Cardiac muscle cell (in vitro differentiated cells and primary cell): ENCODE measurements around the gene EEA1. TPM values are rescaled to one million over a fixed set of nuclear protein-coding genes. Genes with fewer than 3 reads are reported as not detected.

Source experiments
- DNase-seq, 2 donors: peaks; one replicate each; pipeline versions ENCODE4 v3.0.0 to v3.0.0-alpha.2; 2010 to 2017; ENCODE audit warnings: low read depth in 1 of 2, low spot score in 1 of 2
- H3K27ac ChIP-seq: fragments of 200-600 bp; sonication (generic); 2 replicates; pipeline ENCODE4 v1.5.1; 2016
- H3K27me3 ChIP-seq: fragments of 200-600 bp; sonication (generic); 2 replicates; pipeline ENCODE4 v1.6.0; 2016; ENCODE audit warnings: control low read depth
- H3K36me3 ChIP-seq: fragments of 200-600 bp; sonication (generic); 2 replicates; pipeline ENCODE4 v1.5.1; 2016; ENCODE audit warnings: control low read depth
- H3K4me1 ChIP-seq: fragments of 200-600 bp; sonication (generic); 2 replicates; pipeline ENCODE4 v1.8.1; 2017; ENCODE audit warnings: low read depth, mild to moderate bottlenecking, mixed run types
- H3K4me3 ChIP-seq: fragments of 200-600 bp; sonication (generic); 2 replicates; pipeline ENCODE4 v1.5.1; 2016; ENCODE audit warnings: mild to moderate bottlenecking
- H3K9me3 ChIP-seq: fragments of 200-600 bp; sonication (generic); 2 replicates; pipeline ENCODE4 v1.5.1; 2017; ENCODE audit warnings: low read depth, mild to moderate bottlenecking, control low read depth
- polyA plus RNA-seq: library from polyadenylated mRNA; unstranded; fragments of >200 nt; fragmentation: Nextera tagmentation; extraction: Ambion mirVana; gene quantifications from 2 replicates; pipeline ENCODE4 v1.2.1, GENCODE V29; 2016
- total RNA-seq: library from RNA; depleted of rRNA; stranded (reverse); fragments of >200 nt; gene quantifications from 2 replicates; pipeline ENCODE4 v1.2.3, GENCODE V29; 2016
- TF ChIP-seq, protein P1 (sequence below): IDR thresholded peaks from 2 replicates; pipeline ENCODE4 v1.5.1; 2012; ENCODE audit warnings: low read depth, mild to moderate bottlenecking, low read length

The EEA1 gene
- total and polyA plus RNA-seq, 2 experiments from 2014 or later = 9.8 to 32.9 TPM

DNA sequence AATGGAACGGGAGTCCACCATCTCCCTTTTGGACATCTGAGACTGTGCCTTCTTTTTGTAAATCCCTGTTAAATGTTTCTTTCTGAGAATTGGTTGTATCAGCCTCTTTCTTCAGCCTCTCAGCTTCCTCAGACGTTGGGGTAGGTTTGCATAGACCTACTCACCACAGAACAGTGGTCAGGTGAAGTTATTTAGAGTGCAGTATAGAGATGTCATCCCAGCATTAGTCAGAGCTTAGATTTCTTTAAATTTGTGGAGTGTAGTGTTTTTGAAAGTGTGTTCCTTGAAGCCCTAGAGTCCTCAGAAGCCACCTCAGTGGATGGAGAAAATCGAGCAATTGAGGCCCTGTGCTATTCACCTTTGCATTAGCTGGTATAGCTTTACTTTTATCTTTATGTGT lies 8.9 kb upstream of the EEA1 start:
- no peaks in the 10 kb centered on the region for H3K27me3 ChIP-seq
- no peaks in the 10 kb centered on the region for H3K9me3 ChIP-seq
- H3K27ac ChIP-seq = no peak overlapping the region
- H3K4me1 ChIP-seq = no peaks in the 10 kb centered on the region
- TF ChIP-seq, protein P1, sequence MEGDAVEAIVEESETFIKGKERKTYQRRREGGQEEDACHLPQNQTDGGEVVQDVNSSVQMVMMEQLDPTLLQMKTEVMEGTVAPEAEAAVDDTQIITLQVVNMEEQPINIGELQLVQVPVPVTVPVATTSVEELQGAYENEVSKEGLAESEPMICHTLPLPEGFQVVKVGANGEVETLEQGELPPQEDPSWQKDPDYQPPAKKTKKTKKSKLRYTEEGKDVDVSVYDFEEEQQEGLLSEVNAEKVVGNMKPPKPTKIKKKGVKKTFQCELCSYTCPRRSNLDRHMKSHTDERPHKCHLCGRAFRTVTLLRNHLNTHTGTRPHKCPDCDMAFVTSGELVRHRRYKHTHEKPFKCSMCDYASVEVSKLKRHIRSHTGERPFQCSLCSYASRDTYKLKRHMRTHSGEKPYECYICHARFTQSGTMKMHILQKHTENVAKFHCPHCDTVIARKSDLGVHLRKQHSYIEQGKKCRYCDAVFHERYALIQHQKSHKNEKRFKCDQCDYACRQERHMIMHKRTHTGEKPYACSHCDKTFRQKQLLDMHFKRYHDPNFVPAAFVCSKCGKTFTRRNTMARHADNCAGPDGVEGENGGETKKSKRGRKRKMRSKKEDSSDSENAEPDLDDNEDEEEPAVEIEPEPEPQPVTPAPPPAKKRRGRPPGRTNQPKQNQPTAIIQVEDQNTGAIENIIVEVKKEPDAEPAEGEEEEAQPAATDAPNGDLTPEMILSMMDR = no peak
- H3K36me3 ChIP-seq = no peaks in the 10 kb centered on the region
- H3K4me3 ChIP-seq = no peak overlapping the region
- DNase-seq = no peak

DNA sequence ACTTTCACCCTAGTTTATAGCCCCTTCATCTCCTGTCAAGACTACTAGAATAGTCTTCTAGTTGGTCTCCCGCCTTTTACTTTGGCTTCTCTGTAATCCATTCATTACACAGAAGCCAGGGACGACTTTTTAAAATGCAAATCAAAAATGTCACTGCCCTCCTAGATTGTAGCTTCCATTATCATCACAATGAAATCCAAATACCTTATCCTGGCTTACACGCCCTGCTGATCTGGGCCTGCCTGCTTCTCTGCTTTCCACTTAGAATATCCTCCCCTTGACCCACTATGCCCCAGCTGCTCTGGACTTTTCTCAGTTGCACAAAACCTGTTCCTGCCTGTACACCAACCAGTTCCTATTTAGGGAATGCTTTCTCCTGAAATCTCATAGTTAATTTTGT lies 4.5 kb upstream of the EEA1 start:
- Histone ChIP-seq H3K36me3 (no peaks in the 10 kb centered on the region), H3K27me3 (no peaks in the 10 kb centered on the region), H3K9me3 (no peaks in the 10 kb centered on the region), H3K4me1 (no peaks in the 10 kb centered on the region), H3K27ac (no peak overlapping the region), H3K4me3 (no peak overlapping the region)
- TF ChIP-seq, protein P1 = no peak
- no peak for DNase-seq

DNA sequence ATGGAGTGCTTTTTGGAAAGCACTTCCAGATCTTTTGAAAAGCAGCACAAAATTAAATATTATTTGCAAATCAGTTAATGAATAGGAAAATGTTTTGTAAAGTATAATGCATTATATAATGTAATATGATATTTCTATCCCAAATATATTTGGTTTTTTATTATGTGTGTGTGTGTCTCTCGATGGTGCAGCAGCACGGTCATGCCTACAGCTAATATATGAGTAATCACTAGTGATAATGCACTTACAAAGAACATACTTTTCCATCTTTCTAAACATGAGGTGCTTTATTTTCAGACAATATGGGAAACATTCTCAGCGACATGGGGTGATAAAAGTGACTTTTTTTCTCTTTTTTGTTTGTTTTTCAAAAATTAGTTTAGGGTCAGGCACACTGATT lies 1.3 kb upstream of the EEA1 start:
- H3K4me3 ChIP-seq = no peak overlapping the region
- peaks cover 16% of the 10 kb centered on the region for H3K4me1 ChIP-seq
- DNase-seq = no peak
- no peaks in the 10 kb centered on the region for H3K27me3 ChIP-seq
- no peaks in the 10 kb centered on the region for H3K9me3 ChIP-seq
- H3K36me3 ChIP-seq = no peaks in the 10 kb centered on the region
- TF ChIP-seq, protein P1 = no peak
- H3K27ac ChIP-seq = no peak overlapping the region

DNA sequence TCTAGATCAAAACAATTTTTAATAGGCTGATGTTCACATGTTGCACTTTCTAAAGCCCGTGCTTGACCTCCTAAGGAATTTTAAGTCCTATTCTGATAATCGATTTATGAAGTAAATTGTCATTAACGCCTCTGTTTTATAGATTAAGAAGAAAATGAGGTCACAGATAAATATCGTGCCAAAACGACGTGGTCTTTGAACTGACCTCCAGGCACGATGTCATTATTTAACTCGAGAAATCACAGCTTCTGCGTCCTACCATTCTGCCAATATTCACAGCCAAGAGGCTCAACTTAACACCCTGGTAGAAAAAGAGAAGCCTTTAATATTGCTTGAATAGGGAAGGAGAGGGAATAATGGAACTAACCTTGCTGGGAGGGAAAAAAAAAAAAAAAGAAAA lies 888 bp upstream of the EEA1 start:
- H3K27ac ChIP-seq = peak overlapping the region; percentile 93
- peak in 1 of 2 donors; percentile 18 for DNase-seq

DNA sequence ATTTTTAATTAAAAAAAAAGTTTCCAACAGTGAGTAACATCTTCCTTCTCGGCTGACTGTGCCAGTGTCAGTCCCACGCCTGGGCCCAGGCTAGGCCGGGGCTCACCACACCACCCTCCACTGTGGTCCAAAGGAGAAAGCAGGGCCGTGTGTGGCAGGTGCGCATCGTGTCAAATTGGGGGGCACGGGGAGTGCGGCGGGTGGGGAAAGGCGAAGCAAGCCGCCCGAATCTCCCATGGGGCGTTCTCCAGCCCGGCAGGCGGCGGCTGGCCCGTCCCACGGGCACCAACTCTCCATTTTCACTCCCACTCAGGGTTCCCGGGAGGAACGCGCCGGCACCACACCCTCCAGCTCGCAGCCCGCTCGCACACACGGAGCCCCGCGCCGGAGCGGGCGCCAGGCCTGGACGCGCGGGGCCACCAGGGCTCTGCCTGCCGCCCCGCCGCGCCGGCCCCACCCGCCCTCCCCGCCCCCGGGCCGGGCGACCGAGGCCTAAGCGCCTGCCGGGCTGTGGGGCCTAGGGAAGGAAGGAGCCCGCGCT lies 604 bp downstream of the EEA1 start:
- Histone ChIP-seq H3K4me3 (peak overlapping the region; percentile 83), H3K27me3 (no peaks in the 10 kb centered on the region), H3K9me3 (no peaks in the 10 kb centered on the region), H3K36me3 (no peaks in the 10 kb centered on the region), H3K27ac (peak overlapping the region; percentile 96), H3K4me1 (peaks cover 16% of the 10 kb centered on the region)
- DNase-seq = peak in 1 of 2 donors; percentile 25
- TF ChIP-seq, protein P1 = no peak

More for the DNA sequence above, 888 bp upstream of the EEA1 start:
- Histone ChIP-seq H3K27me3 (no peaks in the 10 kb centered on the region), H3K4me1 (peaks cover 16% of the 10 kb centered on the region), H3K9me3 (no peaks in the 10 kb centered on the region), H3K4me3 (peak overlapping the region; percentile 83), H3K36me3 (no peaks in the 10 kb centered on the region)
- TF ChIP-seq, protein P1 = no peak
